ENCODE measurements around the gene LRRC49.

- no peak for TF ChIP-seq CTCF (optimal IDR thresholded peaks at IDR 0.05 in 1 of 3, IDR thresholded peaks at IDR 0.05 in 1 of 3, conservative IDR thresholded peaks at IDR 0.05 in 1 of 3; ENCODE audit: extremely low read depth in 1 of 3, insufficient read depth in 2 of 3, low read length in 3 of 3)
- no peak for TF ChIP-seq EZH2 (IDR thresholded peaks at IDR 0.05; ENCODE audit: low read length)
Measured at GRCh38 chr15:71049706-71050422, 157.2 kb downstream of the LRRC49 start.

All from keratinocyte (primary cell).